Activated T-helper 1 cell treated with Interleukin-2 at 50 U/mL for 16 hours (primary cell): Measurements from ENCODE around the gene KXD1.

ENCODE experiments used
- DNase-seq: peaks from one replicate; pipeline ENCODE4 v3.0.0-alpha.2; 2020; ENCODE audit warnings: low read depth

The KXD1 gene

DNA sequence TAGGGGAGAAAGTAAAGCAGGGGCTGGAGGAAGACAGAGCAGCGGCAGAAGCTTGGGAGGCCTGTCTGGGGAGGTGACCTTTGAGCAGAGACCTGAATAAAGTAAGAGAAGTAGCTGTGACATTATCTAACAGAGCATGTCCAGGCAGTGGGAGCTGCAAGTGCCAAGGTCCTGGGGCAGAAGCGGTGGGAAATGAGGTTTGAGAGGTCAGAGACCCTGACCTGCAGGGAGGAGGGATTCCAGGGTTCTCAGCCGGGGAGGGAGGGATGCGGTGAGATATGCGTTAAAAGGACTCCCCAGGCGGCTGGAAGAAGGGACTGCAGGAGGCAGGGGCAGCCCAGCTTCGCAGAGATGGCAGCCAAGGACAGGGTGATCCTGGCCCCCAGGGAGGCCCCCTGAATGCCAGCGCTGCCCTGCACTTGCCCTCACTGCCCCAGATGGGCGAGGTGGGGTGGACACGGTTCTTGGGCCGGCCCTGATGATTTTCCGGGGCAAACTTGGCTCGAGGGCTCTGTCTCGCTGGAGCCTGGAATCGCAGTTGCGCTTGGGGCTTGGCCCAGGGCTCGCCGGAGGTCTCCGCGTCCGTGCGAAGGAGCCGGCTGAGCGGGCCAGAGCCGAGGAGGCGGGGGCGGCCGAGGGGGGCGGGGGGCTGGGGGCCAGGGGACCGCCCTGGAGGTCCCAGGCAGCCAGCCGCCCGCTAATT lies 45.7 kb downstream of the KXD1 start:
- DNase-seq, result no peak

DNA sequence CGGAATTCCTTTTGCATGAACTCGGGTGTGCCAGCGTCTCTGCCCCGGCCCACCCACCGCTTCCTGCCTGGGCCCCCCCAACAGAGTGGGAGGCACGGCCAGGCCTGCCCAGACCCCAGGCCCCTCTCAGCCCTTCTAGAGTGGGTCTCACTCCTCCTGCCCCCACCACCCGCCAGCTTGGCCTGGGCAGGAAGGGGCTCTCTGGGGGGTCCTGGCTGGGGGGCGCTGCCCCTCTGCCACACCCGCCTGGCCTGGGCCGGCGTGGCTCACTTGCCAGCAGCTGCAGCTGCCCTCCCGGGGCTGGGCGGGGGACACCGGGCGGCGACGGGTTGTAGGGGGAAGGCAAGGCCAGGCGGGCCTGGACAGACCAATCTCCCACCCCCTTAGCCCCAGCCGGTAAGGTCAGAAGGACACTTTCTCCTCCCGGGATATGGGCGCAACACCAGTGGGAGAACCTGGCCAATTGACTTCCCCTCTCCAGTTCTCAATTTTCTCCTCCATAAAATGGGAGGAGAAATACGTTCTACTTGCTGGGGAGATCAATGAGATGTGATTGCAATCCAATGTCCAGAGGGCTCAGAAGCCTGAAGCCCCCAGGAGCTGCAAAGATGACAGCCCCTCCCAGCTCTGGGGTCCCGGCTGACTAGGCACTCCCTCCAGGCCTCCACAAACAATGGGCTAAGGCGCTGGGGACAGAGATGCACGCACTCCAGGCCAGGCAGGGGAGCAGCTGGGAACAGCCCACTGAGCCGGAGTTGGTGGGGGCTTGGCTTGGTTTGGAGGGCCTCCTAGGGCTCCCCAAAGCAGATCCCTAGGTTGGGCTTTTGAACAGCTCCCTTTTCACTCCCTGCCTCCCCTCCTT lies 46.5 kb downstream of the KXD1 start:
- DNase-seq, result no peak

DNA sequence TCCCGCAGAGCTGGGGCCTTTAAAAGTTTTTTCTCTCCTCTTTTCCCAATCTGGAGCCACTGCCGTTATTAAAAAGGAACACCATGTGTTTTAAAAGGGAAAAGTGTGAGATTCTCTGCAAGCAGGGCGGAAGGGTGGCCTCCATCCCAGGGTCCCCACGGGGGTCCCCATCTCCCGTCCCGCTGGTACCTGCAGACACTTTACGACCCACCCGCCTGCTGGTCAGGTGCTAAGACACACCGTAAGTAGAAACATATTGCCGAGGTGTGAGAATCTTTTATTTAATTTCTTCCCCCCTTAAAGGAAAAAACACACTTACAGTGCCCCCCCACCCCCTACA lies 47.1 kb downstream of the KXD1 start:
- no peak for DNase-seq

DNA sequence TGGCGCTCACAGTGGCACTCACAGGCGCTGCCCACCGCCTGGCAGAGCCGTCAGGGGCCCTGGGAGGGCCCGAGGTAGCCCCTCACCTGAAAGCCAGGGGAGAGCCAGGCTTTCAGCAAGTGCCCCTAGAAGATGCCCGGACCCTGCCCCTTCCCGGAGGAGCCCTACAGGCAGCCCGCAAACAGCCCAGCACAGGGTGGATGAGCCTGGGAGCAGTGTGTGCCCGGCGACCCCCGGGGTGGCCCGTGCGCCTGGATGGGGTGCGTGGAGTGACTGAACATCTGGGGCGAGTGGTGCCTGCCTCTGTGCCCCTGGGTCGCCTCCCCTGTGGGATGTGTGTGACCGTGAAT lies 47.5 kb downstream of the KXD1 start:
- no peak for DNase-seq

DNA sequence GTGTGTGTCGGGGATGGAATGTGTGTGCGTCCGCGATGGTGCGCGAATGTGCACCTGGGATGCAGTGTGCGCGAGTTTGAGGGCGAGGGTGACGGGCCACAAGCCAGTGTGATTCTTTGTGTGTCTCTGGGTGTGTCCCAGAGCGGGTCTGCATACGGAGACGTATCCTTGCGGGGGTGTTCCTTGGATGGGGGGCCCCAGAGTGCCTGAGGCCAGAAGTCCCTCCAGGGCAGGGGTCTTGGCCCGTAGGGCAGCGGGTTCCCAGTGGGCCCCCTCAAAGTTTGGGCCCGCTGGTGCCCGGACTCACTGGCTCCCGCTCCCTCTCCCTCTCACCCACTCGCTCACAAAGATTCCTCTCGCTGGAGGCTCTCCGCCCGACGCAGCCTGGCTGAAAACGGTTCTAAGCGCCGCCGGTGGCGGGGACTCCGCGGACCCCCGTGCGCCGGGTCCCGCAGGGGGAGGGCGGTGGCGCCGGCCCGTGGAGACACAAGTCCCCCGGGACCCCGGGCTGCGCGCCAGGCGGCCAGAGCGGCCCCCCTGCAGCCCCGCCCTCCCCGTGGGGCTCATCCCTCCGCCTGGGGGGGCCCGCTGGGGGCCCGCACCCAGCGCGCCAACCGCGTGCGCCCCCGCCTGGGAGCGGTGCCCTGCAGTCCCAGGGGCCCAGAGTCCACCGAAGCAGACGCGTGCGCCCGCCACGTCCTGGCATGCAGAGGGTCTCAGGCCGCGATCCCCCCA lies 48.0 kb downstream of the KXD1 start:
- DNase-seq, result no peak

DNA sequence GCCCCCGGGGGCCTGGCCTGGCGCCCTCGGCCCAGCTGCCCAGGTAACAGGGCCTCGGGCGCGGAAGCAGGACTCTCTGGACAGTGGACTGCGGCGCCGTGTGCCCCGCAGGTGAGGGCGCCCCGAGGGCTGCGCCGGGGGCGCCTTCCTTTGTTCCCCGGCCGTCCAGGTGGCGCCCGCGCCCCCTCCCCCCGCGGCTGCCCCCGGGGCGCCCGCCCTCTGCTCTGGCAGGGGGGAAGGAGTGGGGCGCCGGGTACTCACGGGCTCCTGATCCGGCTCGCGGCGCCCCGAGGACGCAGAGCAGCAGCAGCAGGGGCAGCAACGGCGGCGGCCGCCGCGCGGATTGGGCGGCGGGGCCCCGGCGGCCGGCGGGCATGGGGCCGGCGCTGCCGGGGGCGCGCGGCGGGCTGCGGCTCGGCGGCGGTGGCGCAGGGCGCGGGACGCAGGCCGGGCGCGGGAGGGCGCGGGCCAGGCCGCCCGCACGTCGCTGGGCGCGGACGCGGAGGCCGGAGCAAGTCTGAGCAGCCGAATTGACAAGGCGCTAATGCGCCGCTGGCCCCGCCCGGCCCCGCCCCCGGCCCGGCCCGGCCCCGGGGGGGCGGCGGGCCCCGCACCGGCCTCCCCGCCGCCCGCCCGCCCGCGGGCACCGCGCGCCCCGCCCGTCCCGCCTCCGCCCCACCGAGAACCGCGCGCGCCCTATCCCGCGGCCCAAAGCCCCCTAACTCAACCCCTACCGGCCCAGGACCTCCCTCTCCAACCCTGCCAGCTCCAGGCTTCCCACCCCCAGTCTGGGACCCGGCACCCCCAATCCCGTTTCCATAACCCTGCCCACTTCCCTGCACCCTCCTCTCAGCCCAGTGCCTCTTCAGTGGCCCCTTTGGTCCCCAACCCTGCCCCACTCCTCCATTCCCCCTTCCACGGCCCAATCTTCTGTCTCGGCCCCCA lies 48.9 kb downstream of the KXD1 start, which contains the start of gene CRLF1:
Gene CRLF1 (minus strand): TSS at position 519 of the 945 bp plus-strand sequence. CDS start 143 bp downstream, at position 376.
- DNase-seq, result no peak

DNA sequence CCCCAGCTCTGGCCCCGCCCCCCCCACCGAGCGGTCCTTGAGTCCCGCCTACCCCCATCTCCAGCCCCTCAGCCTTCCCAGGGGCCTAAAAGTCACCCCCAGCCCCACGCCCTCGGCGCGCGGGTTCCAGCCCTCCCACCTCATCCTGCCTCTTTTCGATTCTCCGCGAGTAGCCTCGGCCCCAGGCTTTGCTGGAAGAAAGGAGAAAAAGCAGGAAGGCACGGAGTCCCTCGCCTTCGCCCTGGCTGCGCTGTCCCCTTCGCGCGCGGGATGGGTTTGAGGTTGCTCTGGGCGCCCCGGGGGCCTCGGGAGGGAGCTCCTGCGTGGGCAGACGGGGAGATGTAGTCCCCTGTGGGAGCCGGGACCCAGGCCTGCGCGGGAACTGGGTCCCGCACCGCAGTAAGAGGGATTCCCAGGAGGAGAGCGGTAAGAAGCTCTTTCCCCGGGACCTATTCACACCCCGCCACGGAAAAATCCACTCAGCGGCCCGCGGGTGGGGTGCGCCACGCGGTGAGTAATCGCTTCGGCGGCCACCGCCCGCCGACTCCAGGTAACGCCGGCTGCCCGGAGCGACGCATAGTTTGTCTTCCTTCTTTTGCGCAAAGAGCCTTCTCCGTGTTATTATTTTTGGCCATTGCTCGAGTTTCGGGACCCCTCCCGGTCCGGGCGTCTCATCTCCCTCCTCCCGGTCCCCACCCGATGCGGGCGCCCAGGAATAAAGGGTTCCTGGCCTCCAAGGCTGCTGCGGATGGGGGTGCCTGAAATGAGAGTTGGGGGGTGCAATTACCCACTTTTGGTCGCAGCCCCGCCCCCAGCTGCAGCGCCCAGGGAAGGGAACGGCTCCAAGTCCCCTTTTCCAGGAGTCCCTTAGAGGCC lies 49.8 kb downstream of the KXD1 start:
- DNase-seq, result no peak

DNA sequence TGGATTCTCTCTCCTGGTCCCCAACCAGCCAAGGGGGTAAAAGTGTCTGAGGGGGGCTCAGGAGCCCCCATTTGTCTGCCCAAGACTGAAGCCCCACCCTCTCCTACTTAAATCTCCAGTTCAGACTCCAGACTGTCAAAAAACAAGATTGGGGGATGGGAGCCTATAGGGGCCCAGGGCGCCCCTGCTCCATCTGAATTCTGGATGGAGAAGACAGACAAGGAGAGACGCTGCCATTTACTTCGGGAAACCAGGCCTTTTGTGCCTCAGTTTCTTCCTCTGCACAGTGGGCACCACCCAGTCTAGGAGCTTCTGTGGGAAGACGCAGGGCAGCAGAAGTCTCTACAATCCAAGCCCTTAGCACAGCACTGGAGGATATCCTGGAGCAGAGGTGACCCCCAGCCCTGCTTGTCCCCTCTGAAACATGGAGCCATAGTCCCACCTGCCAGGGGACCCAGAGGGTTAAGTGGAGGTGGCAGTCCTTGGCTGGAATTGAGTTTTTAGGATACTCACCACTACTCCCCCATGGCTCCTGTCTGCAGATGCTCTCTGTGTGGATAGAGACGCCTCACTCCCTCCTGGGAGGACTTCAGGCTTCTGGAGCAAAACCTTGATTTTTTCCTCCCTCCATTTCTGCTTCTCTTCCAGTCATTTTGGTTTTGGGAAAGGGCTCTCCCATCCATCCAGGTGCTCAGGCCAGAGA lies 50.6 kb downstream of the KXD1 start:
- no peak for DNase-seq

DNA sequence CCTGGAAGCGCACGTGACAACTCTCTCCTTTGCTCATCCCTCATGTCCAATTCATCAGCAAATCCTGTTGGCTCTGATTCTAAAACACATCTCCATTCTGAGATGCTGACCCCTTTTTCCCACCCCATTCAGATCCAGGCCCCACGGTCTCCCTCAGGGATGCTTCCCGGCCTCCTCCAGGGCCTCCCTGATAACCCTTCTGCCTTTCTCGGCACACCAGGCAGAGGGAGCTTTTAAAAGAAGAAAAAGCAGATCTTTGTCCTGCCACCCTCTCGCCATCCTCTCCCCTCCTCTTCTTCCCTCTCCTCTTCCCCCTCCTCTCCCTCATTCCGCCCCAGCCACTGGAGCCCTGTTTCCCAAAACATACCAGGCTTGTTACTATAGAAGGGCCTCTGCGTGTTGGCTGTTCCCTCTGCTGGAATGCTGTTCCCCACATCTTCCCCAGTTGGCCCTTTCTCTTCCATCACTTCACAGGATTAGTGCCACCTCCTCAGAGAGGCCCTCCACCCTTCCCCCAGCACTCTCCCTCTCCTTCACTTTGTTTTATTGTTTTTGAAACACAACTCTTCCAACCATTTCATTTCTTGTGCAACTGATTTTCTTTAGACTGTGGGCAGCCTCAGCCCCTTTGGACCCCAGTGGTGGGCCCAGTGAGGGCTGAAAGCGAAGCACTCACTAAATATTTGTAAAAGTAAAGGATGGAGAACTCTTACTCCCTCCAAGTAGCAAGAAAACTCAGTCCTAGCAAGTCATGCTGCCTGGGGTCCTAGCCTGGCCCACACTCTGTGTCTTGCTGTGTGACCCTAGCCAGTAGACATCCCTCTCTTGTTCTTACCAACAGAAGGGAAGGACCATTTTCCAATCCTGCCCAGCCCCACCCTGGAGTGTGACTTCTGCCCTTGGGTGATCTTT lies 51.4 kb downstream of the KXD1 start:
- DNase-seq, result no peak

DNA sequence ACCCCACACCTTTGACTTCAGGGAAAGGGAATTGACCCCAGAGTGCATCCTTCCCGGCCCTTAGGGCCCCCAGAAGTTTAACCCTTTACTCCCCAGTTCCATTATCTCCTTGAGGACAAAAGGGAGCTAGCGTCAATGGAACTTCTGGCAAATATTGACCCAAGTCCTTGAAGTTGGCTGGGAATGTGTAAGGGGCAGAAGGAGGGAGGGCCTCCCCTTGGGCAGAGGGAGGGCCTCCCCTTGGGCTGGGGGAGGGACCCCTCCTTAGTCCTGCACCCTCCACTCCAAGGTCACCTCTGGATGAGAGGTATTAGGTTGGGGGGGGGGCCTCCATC lies 52.0 kb downstream of the KXD1 start:
- DNase-seq, result no peak

DNA sequence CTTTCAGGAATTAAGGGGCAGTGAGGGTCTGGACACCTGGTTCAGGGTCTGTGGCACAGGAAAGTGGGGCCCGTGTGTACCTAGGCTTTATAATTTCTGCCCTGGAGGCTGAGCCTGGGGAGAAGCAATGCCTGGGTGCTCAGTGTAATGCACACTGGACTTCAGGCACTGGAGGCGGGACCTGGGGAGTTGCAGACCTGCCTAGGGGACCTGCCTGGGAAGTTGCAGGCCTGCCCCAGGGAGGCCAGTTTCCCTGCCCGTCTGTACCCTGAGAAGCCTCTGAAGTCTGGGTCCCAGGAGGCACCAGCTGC lies 52.5 kb downstream of the KXD1 start:
- no peak for DNase-seq

DNA sequence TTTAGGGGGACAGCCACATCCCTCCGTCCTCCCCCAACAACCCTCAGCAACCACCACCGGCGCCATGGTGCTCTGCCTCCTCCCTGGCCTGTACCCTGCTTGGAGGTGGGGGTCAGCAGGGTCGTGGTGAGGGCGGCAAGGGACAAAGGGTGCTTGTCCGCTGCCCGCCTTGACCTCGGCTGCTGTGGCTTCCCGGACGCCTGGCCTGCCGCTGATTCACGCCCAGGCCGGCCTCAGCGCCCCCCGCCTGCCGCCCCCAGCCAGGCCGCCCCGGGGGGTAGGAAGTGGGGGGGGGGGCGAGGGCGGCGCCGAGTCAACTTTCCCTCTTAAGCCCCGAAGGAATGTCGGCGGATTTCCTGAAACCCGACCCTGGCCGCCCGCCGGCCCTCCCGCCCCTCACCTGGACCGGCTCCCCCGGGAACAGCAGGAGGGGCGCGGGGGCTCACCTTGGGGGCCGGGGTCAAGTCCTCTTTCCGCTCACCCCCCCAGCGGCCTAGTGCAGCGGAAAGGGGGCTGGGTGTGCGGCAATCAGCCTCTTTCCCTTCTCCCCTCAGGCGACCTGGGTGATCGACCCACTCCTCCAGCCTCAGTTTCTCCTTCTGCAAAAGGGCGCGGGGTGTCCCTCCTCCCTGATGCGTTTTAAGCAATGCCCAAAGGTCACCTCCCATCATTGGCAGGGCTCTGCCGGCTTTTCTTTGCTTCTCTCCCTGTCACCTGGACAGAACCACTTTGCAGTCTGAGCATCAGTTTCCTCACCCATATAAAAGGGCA lies 53.1 kb downstream of the KXD1 start:
- DNase-seq, result no peak

DNA sequence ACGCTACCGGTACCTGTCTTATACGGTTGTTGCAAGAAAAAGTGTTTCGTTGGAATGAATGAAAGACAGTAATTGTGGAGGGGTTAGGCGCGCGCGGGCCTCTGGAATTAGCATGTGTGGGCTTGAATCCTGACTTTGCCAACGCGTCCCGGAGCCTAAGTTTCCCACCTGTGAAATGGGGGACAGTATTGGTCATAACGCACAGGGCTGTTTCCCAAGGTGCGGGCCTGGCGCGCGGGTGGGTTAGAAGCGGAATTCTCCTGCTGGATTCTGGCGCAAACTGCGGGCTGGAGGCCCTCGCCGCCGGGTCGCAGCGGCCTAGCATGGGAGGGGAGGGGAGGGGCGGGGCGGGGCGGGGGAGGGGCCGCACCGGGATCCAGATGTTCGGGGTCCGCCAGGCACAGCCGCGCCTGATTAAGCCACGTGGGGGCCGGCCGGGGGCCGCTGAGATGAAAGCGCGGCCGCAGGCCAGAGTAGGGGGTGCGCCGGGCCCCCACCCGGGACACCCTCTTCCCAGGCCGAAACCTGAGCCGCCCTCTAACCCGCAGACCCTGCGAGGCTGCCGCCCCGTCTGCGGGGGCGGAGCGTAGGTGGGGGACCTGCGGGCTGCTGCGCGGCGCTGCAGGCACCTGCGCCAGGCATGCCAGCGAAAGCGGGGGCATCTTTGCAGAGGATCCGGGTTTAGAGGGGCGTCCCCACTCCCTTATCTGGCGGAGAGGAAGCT lies 53.8 kb downstream of the KXD1 start:
- no peak for DNase-seq

DNA sequence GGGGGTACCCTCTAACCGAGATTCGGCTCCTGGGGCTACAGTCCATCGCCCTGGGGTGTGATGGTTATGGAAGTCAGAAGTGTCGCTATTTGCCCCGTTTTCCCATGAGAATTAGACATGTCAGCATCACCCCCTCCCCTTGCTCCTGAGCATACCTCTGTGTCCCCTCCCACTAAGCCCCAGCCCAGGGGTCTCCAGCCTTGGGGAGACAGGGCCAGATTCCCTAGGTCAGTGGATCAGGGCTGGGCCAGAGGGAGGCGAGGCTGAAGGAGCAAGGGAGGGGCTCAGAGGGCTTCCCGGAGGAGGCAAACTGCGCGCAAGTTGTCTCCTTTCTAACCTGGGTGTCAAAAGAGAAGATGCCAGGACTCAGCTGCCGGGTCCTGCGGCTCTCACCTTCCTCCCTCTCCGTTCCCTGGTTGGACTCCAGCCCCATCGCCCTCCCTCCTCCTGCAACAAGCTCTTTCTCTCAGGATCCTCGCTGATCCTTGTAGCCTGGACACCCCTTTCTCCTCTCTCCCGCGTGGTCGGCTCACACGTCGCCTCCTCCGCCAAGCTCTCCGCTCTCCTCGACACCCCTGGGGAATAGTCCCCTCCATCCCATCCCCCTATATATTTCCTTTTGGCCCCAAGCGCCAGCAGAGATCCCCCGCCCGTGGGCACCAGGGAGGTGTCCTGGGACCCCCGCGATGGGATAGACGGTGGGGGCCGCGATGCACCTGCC lies 54.5 kb downstream of the KXD1 start:
- no peak for DNase-seq

DNA sequence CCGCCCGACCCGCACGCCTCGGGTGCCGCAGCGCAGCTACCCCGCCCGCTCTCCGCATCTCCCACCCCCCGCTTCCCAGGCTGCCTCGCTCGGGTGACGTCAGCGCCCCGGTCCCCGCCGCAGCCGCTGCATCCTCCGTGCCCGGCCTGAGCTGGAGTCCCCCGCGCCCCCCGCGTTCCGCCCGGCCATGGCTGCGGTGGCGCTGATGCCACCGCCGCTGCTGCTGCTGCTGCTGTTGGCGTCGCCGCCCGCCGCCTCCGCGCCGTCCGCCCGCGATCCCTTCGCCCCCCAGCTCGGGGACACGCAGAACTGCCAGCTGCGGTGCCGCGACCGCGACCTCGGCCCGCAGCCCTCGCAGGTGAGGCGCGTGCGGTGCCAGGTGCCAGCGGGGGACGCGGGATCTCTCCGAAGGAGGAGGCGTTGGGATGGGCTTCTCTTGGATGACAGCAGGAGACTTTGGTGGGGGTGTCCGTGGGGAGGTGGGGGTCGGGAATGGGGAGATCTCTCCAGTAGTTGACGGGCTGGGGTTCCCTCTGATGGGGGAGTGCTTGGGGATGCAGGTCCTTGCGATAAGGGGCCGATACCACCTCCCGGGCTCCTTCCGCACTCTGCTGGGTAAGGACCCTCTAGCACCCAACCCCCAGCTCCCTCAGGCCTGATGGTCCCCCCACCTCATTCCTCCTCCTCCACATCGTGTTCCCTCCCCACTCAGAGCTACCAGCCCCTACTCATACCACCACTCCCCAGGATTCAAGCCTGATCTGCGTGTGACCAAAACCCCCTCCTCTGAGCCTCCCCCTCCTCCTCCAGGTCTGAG lies 55.3 kb downstream of the KXD1 start, which contains the start of gene TMEM59L:
Gene TMEM59L (plus strand): TSS at position 99 of the 817 bp plus-strand sequence. CDS start 89 bp downstream, at position 188.
- DNase-seq, result peak; percentile 26

DNA sequence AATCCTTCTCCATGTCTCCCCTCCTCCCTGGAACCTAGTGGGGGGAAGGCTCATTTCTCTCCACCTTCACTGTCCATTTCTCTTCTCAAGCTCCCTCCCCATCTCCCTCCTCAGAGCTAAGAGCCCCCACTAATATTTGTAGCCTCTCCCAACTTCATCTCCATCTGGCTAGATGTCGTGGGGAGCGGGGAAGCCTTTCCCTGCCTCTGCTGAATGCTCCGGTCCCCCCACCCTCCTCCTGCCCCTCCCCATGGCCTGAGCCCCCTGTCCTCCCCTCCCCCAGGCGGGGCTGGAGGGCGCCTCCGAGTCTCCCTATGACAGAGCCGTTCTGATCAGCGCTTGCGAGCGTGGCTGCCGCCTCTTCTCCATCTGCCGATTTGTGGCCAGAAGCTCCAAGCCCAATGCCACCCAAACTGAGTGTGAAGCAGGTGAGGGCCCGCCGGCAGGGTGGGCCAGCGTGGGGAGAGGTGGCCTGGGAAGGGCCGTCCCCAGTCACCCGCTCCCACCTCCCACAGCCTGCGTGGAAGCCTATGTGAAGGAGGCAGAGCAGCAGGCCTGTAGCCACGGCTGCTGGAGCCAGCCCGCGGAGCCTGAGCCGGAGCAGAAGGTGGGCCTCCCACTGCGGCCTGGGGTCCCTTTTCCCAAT lies 56.0 kb downstream of the KXD1 start:
- DNase-seq, result no peak
